Stimulated activated CD8-positive, alpha-beta memory T cell treated with anti-CD3 and anti-CD28 coated beads, Interleukin-4, amount 100 ng/mL, for 1 hour (primary cell): ENCODE data around the gene KRTAP10-3.
"Not testable (repeated sequence)": the region's sequence is repeated elsewhere in the genome, so short reads cannot be mapped to it uniquely, and the experiment has no call there.

Source experiments
- DNase-seq, 2 donors: peaks; one replicate each; pipeline ENCODE4 v3.0.0-alpha.2; 2020; ENCODE audit warnings: low read depth in 2 of 2, low spot score in 1 of 2

The KRTAP10-3 gene

DNA sequence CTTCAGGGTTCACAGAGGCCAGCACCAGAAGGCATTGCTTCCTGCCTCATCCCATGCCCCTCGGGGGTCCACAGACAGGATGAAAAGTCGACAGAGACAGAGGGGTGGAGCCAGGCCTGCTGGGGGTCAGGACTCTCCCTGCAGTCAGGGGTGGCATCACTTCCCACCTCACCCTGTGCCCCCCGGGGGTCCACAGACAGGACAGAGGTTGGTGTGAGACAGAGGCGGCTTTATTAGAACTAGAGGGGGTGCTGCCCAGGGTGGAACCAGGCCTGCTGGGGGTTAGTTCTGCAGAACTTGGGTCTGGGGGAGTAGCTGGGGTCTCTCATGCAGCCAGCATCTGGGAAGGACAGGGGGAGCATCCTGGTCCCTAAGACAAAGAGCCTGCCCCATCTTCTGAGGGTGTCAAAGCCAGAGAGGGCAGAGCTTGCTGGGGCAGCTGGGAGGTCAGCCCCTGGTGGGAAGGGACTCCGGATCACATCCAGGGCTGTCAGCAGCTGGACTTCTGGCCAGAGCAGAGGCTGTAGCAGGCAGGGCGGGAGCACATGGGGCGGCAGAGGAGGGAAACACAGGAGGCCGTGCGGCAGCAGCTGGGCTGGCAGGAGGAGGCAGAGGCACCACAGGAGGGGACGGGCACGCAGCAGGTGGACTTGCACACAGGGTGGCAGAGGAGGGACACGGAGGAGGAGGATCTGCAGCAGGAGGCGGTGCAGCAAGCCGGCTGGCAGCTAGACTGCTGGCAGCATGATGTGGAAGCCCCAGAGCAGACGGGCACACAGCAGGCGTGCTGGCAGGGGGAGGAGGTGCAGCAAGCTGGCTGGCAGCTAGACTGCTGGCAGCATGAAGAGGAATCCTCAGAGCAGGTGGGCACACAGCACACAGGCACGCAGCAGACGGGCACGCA is 32.6 kb upstream of the KRTAP10-3 start:
- DNase-seq = not testable (repeated sequence)

- DNase-seq = no peak
Observed at GRCh38 chr21:44590311-44590721, 31.7 kb upstream of the KRTAP10-3 start.

- no peak for DNase-seq
Observed at GRCh38 chr21:44589586-44590305, 31.2 kb upstream of the KRTAP10-3 start.

DNA sequence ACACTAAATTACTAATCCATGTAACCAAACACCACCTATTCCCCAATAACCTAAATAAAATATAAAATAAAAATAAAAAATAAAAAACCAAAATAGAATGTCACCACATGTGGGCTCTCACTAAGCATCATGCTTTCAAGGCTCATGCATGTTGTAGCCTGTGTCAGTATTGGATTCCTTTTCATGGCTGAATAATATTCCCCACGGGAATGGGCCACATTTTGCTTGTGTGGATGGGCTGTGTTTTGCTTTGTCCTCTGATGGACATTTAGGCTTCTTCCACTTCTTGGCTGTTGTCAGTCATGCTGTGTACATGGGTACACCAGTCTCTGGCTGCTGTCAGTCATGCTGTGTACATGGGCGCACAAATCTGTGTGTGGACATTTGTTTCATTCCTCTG is 30.5 kb upstream of the KRTAP10-3 start:
- no peak for DNase-seq

GRCh38 chr21:44585892-44586291 is 27.3 kb upstream of the KRTAP10-3 start:
- DNase-seq = no peak

- DNase-seq = no peak
Observed at GRCh38 chr21:44583800-44584147, 25.2 kb upstream of the KRTAP10-3 start.

GRCh38 chr21:44583089-44583799 is 24.6 kb upstream of the KRTAP10-3 start:
- DNase-seq = no peak

DNA sequence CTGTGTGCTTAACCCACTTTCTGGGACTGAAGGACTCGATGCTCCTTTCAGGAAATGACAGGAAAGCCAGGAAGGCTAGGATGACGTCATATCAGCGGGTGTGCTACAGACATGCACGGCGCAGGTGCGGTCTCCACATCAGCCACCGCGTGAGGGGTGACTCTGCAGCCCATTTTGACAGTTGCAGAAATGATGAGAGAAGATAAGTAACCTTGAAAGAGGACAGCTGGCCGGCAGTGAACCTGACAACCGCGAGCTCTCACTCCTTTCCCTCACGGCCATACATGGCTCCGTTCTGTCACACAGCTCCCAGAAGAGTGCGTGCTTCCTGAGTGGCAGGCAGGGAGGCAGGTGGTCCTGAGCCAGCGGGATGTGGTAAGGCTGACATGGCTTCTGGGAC is 23.5 kb upstream of the KRTAP10-3 start:
- DNase-seq = no peak

DNA sequence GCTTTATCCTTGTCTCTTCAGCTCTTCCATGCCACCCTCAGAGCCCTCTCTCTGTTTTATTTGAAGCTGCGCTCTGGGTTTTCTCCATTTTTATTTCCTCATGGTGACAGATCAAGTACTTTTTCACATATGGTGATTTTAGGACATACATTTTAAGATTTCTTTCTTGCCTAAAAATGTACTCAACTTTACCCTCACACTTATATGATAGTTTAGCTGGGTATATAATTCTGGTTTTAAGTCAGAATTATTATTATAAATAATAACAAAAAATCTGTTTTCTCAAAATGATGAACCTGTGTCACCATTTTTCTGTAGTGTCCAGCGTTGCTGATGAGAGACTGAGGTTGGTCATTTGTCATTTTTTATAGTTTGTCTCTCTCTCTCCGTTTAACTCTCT is 22.6 kb upstream of the KRTAP10-3 start:
- no peak for DNase-seq

- DNase-seq = not testable (repeated sequence)
Observed at GRCh38 chr21:44580231-44580821, 21.7 kb upstream of the KRTAP10-3 start, which contains the start of gene KRTAP10-5. KRTAP10-5 (minus strand) TSS chr21:44580604; CDS start chr21:44580578, 26 bp downstream.

DNA sequence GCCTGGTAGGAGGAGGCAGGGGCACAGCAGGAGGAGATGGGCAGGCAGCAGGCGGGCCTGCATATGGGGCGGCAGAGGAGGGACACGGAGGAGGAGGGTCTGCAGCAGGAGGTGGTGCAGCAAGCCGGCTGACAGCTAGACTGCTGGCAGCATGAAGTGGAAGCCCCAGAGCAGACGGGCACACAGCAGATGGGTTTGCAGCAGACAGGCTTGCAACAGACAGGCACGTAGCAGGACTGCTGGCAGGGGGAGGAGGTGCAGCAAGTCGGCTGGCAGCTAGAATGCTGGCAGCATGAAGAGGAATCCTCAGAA is 21.2 kb upstream of the KRTAP10-3 start:
- no peak for DNase-seq

- DNase-seq = no peak
Observed at GRCh38 chr21:44579056-44579832, 20.6 kb upstream of the KRTAP10-3 start.

DNA sequence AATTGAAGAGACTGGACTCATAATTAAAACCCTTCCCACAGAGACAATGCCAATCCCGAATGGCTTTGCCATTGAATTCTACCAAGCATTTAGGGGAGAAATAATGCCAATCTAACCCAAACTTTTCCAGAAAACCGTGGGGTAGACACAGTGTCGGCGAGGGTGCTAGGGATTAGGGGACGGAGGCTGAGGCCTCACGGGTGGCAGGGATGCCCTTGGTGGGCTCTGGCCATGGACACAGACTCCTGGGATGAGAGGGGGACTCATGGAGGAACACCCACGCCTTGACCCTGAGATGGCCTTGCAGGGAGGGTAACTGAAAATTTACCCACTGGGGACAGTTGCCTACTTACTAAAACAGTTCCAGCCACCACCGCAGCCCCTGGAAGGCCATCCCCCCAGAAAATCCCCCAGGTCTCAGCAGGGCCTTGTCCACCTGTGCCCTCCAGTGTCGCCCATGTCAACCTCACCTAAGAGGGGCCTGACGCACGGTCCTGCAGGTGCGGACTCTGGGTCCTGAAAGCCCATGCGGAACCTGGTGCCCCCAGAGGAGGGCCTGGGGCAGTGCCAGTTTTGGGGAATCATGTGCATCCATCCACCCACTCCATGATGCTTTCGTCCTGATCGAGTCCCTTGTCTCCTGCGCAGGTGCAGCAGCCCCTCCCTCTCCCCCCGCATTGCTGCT is 19.9 kb upstream of the KRTAP10-3 start:
- no peak for DNase-seq

DNA sequence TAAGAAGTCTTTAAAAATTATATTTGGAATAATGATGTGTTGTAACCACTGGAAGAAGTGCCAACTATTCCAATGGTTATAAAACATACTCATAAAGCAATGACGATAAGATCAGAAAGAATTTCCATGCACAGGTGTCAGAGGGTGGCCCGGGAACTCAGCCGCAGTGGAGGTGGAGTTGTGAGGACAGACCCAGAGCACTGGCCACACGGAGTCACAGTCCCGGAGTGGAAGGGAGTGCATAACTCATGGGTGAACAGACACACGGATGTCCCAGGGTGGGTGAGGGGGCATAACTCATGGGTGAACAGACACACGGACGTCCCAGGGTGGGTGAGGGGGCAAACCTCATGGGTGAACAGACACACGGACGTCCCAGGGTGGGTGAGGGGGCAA is 17.4 kb upstream of the KRTAP10-3 start:
- DNase-seq = no peak

GRCh38 chr21:44575307-44576024 is 16.9 kb upstream of the KRTAP10-3 start:
- DNase-seq = no peak

DNA sequence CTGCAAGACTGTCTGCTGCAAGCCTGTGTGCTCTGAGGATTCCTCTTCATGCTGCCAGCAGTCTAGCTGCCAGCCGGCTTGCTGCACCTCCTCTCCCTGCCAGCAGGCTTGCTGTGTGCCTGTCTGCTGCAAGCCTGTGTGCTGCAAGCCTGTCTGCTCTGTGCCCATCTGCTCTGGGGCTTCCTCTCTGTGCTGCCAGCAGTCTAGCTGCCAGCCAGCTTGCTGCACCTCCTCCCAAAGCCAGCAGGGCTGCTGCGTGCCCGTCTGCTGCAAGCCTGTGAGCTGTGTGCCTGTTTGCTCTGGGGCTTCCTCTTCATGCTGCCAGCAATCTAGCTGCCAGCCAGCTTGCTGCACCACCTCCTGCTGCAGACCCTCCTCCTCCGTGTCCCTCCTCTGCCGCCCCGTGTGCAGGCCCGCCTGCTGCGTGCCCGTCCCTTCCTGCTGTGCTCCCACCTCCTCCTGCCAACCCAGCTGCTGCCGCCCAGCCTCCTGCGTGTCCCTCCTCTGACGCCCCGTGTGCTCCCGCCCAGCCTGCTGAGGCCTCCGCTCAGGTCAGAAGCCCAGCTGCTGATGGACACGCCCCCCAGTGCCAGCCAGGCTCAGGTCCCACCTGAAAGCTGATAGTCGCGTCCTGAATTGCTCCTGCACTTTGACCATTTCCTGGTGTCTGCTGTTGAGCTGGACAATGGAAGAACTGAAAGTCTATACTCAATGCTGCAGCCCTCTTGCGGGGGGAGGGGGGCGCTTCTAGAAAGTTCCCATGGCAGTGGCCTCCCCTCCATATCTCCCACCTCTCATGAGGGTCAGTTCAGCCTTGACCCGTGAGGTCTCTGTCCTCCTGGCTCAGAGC is 16.1 kb upstream of the KRTAP10-3 start:
- no peak for DNase-seq

DNA sequence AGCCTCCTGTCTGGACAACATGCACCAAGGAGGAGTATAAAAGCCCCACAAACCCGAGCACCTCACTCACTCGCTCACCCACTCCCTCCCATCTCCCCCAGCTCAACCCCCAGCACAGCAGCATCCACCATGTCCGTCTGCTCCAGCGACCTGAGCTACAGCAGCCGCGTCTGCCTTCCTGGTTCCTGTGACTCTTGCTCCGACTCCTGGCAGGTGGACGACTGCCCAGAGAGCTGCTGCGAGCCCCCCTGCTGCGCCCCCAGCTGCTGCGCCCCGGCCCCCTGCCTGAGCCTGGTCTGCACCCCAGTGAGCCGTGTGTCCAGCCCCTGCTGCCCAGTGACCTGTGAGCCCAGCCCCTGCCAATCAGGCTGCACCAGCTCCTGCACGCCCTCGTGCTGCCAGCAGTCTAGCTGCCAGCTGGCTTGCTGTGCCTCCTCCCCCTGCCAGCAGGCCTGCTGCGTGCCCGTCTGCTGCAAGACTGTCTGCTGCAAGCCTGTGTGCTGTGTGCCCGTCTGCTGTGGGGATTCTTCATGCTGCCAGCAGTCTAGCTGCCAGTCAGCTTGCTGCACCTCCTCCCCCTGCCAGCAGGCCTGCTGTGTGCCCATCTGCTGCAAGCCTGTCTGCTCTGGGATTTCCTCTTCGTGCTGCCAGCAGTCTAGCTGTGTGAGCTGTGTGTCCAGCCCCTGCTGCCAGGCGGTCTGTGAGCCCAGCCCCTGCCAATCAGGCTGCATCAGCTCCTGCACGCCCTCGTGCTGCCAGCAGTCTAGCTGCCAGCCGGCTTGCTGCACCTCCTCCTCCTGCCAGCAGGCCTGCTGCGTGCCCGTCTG is 15.2 kb upstream of the KRTAP10-3 start, which contains the start of gene KRTAP10-4:
Gene KRTAP10-4, plus strand, starts transcription at position 100 of the 827 bp plus-strand sequence. Its CDS starts 30 bp downstream, at position 130.
- DNase-seq = not testable (repeated sequence)
